AG09319 (cell line): ENCODE results near the gene CERKL.

Source experiments
- DNase-seq: peaks from one replicate; pipeline ENCODE4 v3.0.0-alpha.2; 2010; ENCODE audit warnings: low read depth; ENCODE audit errors: extremely low read depth
- CTCF ChIP-seq: IDR thresholded peaks from 2 replicates; pipeline ENCODE4 v1.5.1; 2011; ENCODE audit warnings: low read depth, mild to moderate bottlenecking, inconsistent platforms, low read length, moderate library complexity

The CERKL gene

GRCh38 chr2:181605889-181606837 lies 50.7 kb downstream of the CERKL start:
- DNase-seq = no peak
- no peak for TF ChIP-seq CTCF

GRCh38 chr2:181602017-181602416 lies 54.9 kb downstream of the CERKL start:
- DNase-seq = no peak
- TF ChIP-seq CTCF = no peak

- TF ChIP-seq CTCF = no peak
- DNase-seq = no peak
Observed at GRCh38 chr2:181596556-181596955, 60.3 kb downstream of the CERKL start.

- TF ChIP-seq CTCF = no peak
- no peak for DNase-seq
Observed at GRCh38 chr2:181594322-181594721, 62.6 kb downstream of the CERKL start.

GRCh38 chr2:181589779-181590178 lies 67.1 kb downstream of the CERKL start:
- no peak for TF ChIP-seq CTCF
- DNase-seq = no peak

GRCh38 chr2:181588546-181588945 lies 68.4 kb downstream of the CERKL start:
- TF ChIP-seq CTCF = no peak
- no peak for DNase-seq

GRCh38 chr2:181586569-181587081 lies 70.3 kb downstream of the CERKL start:
- TF ChIP-seq CTCF = no peak

More at GRCh38 chr2:181586569-181587081, 70.3 kb downstream of the CERKL start:
- no peak for DNase-seq
